SK-N-SH treated with all-trans-retinoic acid at 6 μM for 48 hours (cell line): ENCODE data around the gene ERN1.

ENCODE experiments used
- ARNTL ChIP-seq: fragments of 450-650 bp; formaldehyde crosslinking; IDR thresholded peaks from 2 replicates; pipeline ENCODE4 v1.5.0; 2020; ENCODE audit warnings: low read depth, mild to moderate bottlenecking, moderate library complexity, borderline replicate concordance
- POU6F1 ChIP-seq: fragments of 250-450 bp; sonication (Bioruptor Pico); IDR thresholded peaks from 2 replicates; pipeline ENCODE4 v1.8.0; 2021; ENCODE audit warnings: low read depth, mild to moderate bottlenecking, moderate library complexity, borderline replicate concordance
- PPARA ChIP-seq: fragments of 250-450 bp; sonication (Bioruptor Pico); IDR thresholded peaks from 2 replicates; pipeline ENCODE4 v1.5.0; 2020; ENCODE audit warnings: mild to moderate bottlenecking, borderline replicate concordance
- TCF4 ChIP-seq: fragments of 250-450 bp; sonication (Bioruptor Pico); IDR thresholded peaks from 2 replicates; pipeline ENCODE4 v1.8.0; 2021; ENCODE audit warnings: mild to moderate bottlenecking, moderate library complexity, borderline replicate concordance

DNA sequence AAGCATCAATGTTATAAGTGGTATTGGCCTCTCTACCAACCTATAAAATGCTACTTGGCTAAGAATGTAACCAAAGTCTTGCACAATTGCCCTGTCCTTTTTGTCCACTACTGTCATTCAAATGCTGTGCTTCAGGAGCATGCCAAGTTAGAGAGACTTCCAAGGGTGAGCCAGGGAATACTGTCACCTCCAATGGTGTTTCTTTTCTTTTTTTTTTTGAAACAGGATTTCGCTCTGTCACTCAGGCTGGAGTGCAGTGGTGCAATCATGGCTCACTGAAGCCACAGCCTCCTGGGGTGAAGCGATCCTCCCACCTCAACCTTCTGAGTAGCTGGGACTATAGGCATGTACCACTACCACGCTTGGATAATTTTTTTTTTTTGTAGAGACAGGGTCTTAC, 43.7 kb upstream of the ERN1 start:
- TF ChIP-seq POU6F1 (CRISPR knock-in tag) (no peak), ARNTL (CRISPR knock-in tag) (no peak), PPARA (CRISPR knock-in tag) (no peak), TCF4 (CRISPR knock-in tag) (no peak)
